ENCODE data around the gene FADS1. TPM values are rescaled to one million over a fixed set of nuclear protein-coding genes. Genes with fewer than 3 reads are reported as not detected.

The FADS1 gene
- total and polyA plus RNA-seq, 2 experiments from 2014 or later = 74.9 to 119 TPM

GRCh38 chr11:61837411-61838005 lies 20.7 kb upstream of the FADS1 start:
- TF ChIP-seq ZNF114 (CRISPR knock-in tag; IDR thresholded peaks at IDR 0.05) (no peak), CREB1 (CRISPR knock-in tag; IDR thresholded peaks at IDR 0.05; ENCODE audit: low read depth) (no peak), ETS1 (IDR thresholded peaks at IDR 0.05) (no peak), EZH2phosphoT487 (IDR thresholded peaks at IDR 0.05; ENCODE audit: unreplicated experiment) (no peak), JUNB (IDR thresholded peaks at IDR 0.05; ENCODE audit: unreplicated experiment) (no peak), EZH2 (IDR thresholded peaks at IDR 0.05; ENCODE audit: low read depth, unreplicated experiment) (no peak), POLR2AphosphoS5 (IDR thresholded peaks at IDR 0.05; ENCODE audit: low read depth) (no peak), STAT1 (IDR thresholded peaks at IDR 0.05; ENCODE audit: unreplicated experiment) (no peak)
- Histone ChIP-seq H3K36me3 (ENCODE audit: insufficient read depth) (peaks cover 43% of the 10 kb centered on the region), H4K20me1 (replicated peaks; ENCODE audit: insufficient read depth) (peaks cover 48% of the 10 kb centered on the region), H3K9me2 (ENCODE audit: insufficient read depth) (no peaks in the 10 kb centered on the region), H3F3A (replicated peaks; ENCODE audit: low read depth) (peaks cover 33% of the 10 kb centered on the region), H2AFZ (no peak overlapping the region), H3K4me3 (no peak overlapping the region), H3K27ac (ENCODE audit: low read depth) (peak overlapping the region; percentile 45; the same call in 1 of the 2 replicates), H3K27me3 (ENCODE audit: insufficient read depth) (no peaks in the 10 kb centered on the region), H3K4me1 (ENCODE audit: insufficient read depth) (peaks cover 34% of the 10 kb centered on the region), H3K79me2 (replicated peaks; ENCODE audit: insufficient read depth) (peaks cover 67% of the 10 kb centered on the region), H3K4me2 (no peak overlapping the region)
- peaks cover 16% of the 10 kb centered on the region for H3K27me3 Mint-ChIP-seq (ENCODE audit: insufficient read depth, low read depth, poor library complexity)
- H3K36me3 Mint-ChIP-seq (ENCODE audit: low read depth) = peaks cover 69% of the 10 kb centered on the region
- no peak for DNase-seq (ENCODE audit: low spot score)
- no peak overlapping the region for H3K4me3 Mint-ChIP-seq
- ATAC-seq = no peak
- H3K27ac Mint-ChIP-seq = no peak overlapping the region; the same call in 1 of the 2 replicates
- H3K9me3 Mint-ChIP-seq = no peaks in the 10 kb centered on the region
- H3K4me1 Mint-ChIP-seq = peaks cover 39% of the 10 kb centered on the region

- Histone ChIP-seq H3K4me1 (ENCODE audit: insufficient read depth) (peaks cover 47% of the 10 kb centered on the region), H3K27ac (ENCODE audit: low read depth) (peak overlapping the region; percentile 67), H3K9me2 (ENCODE audit: insufficient read depth) (no peaks in the 10 kb centered on the region), H3K36me3 (ENCODE audit: insufficient read depth) (peaks cover 31% of the 10 kb centered on the region), H4K20me1 (replicated peaks; ENCODE audit: insufficient read depth) (peaks cover 48% of the 10 kb centered on the region), H3K27me3 (ENCODE audit: insufficient read depth) (no peaks in the 10 kb centered on the region), H3F3A (replicated peaks; ENCODE audit: low read depth) (peaks cover 37% of the 10 kb centered on the region), H3K4me2 (no peak overlapping the region), H2AFZ (no peak overlapping the region), H3K4me3 (no peak overlapping the region), H3K79me2 (replicated peaks; ENCODE audit: insufficient read depth) (peaks cover 80% of the 10 kb centered on the region)
- no peak for ATAC-seq
- H3K27ac Mint-ChIP-seq = peak overlapping the region; percentile 92
- H3K4me1 Mint-ChIP-seq = peaks cover 50% of the 10 kb centered on the region
- H3K9me3 Mint-ChIP-seq = no peaks in the 10 kb centered on the region
- DNase-seq (ENCODE audit: low spot score) = no peak
- H3K27me3 Mint-ChIP-seq (ENCODE audit: insufficient read depth, low read depth, poor library complexity) = peaks cover 17% of the 10 kb centered on the region
- H3K4me3 Mint-ChIP-seq = no peak overlapping the region
- H3K36me3 Mint-ChIP-seq (ENCODE audit: low read depth) = peaks cover 63% of the 10 kb centered on the region
- no peak for TF ChIP-seq ETS1 (IDR thresholded peaks at IDR 0.05)
- TF ChIP-seq STAT1 (IDR thresholded peaks at IDR 0.05; ENCODE audit: unreplicated experiment) = no peak
- no peak for TF ChIP-seq CTCF (conservative IDR thresholded peaks at IDR 0.05; ENCODE audit: low read depth in 2 of 2)
- no peak for TF ChIP-seq POLR2AphosphoS5 (IDR thresholded peaks at IDR 0.05; ENCODE audit: low read depth)
- no peak for TF ChIP-seq ZNF114 (CRISPR knock-in tag; IDR thresholded peaks at IDR 0.05)
- TF ChIP-seq EZH2 (IDR thresholded peaks at IDR 0.05; ENCODE audit: low read depth, unreplicated experiment) = no peak
- no peak for TF ChIP-seq EZH2phosphoT487 (IDR thresholded peaks at IDR 0.05; ENCODE audit: unreplicated experiment)
- TF ChIP-seq ZNF331 (CRISPR knock-in tag; IDR thresholded peaks at IDR 0.05; ENCODE audit: low read depth) = no peak
Measured at GRCh38 chr11:61836193-61836592, 19.4 kb upstream of the FADS1 start.
